C4-2B (cell line): ENCODE measurements around the gene TAF1.
"Not testable (repeated sequence)": the region's sequence is repeated elsewhere in the genome, so short reads cannot be mapped to it uniquely, and the experiment has no call there.

Source experiments
- H3K27ac ChIP-seq: fragments of 450-650 bp; 2 replicates; pipeline ENCODE4 v1.5.1; 2017
- ZFX ChIP-seq: fragments of 450-650 bp; IDR thresholded peaks from 2 replicates; pipeline ENCODE4 v1.6.1; 2017
- TF ChIP-seq, protein P1 (sequence below): fragments of 450-650 bp; conservative IDR thresholded peaks from 2 replicates; pipeline ENCODE4 v1.5.1; 2017; ENCODE audit warnings: mild to moderate bottlenecking

Gene TAF1

DNA sequence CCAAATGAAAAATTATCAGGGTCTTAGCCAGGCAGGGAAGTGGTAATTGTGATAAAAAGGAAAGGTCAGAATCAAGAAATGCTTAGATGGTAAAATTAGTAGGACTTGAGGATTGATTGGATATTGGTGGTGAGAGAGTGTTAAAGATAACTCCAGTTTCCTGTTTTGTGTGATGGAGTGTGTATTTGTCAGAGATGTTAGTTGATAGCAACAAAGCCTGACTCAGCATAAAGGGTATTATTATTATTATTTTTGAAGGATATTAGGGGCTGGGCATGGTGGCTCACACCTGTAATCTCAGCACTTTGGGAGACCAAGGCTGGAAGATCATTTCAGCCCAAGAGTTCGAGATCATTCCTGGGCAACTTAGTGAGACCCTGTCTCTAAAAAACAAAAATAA is 143.1 kb downstream of the TAF1 start:
- H3K27ac ChIP-seq = no peak overlapping the region

GRCh38 chrX:71510161-71510560 is 144.0 kb downstream of the TAF1 start:
- no peak overlapping the region for H3K27ac ChIP-seq

More for the DNA sequence above, 143.1 kb downstream of the TAF1 start:
- no peak for TF ChIP-seq ZFX

GRCh38 chrX:71513731-71514130 is 147.6 kb downstream of the TAF1 start:
- H3K27ac ChIP-seq = not testable (repeated sequence)

More at GRCh38 chrX:71510161-71510560, 144.0 kb downstream of the TAF1 start:
- no peak for TF ChIP-seq ZFX
- TF ChIP-seq, protein P1, sequence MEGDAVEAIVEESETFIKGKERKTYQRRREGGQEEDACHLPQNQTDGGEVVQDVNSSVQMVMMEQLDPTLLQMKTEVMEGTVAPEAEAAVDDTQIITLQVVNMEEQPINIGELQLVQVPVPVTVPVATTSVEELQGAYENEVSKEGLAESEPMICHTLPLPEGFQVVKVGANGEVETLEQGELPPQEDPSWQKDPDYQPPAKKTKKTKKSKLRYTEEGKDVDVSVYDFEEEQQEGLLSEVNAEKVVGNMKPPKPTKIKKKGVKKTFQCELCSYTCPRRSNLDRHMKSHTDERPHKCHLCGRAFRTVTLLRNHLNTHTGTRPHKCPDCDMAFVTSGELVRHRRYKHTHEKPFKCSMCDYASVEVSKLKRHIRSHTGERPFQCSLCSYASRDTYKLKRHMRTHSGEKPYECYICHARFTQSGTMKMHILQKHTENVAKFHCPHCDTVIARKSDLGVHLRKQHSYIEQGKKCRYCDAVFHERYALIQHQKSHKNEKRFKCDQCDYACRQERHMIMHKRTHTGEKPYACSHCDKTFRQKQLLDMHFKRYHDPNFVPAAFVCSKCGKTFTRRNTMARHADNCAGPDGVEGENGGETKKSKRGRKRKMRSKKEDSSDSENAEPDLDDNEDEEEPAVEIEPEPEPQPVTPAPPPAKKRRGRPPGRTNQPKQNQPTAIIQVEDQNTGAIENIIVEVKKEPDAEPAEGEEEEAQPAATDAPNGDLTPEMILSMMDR = no peak

GRCh38 chrX:71514367-71515037 is 148.3 kb downstream of the TAF1 start:
- H3K27ac ChIP-seq = no peak overlapping the region
- no peak for TF ChIP-seq ZFX
- TF ChIP-seq, protein P1 = no peak

DNA sequence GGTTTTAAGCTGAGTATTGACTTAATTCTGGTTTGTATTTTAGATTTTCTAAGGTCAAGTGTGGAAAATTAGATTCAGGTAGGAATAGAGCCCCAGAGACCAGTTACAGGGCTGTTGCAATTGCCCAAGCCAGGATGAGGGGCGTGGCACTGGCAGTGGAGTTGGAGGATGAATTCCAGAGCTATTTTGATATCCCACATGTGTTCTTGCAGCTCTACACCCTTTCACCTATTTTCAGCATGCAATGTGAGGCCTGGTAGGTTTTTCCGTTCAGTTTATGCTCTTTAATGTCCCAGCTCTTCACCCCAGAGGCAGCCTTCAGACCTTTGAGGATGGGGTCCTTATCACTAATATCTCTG is 148.9 kb downstream of the TAF1 start:
- H3K27ac ChIP-seq = no peak overlapping the region
- TF ChIP-seq, protein P1 = no peak
- no peak for TF ChIP-seq ZFX
